K562 (cell line): ENCODE data around the gene OPCML. TPM values are rescaled to one million over a fixed set of nuclear protein-coding genes. Genes with fewer than 3 reads are reported as not detected.

Source experiments
- ATAC-seq: fragments of 200-7000 bp; cut with Tn5 transposase; 3 replicates; pipeline ENCODE4 v1.9.1; 2020; ENCODE audit warnings: moderate library complexity
- BruUV-seq: library from RNA; stranded (reverse); fragments of 400-500 nt; replicated peaks from 2 replicates; lab custom pipeline; 2021; lab: Mats Ljungman, UMichigan
- CTCF ChIA-PET: fragments of 300-600 bp; formaldehyde crosslinking; extraction: SDS; loops from one replicate; lab custom pipeline; 2021; ENCODE audit warnings: low intra/inter-chr PET ratio; lab: Yijun Ruan, JAX
- POLR2A ChIA-PET: fragments of 300-600, 350-650 bp; sonication (Branson Sonifier 250); formaldehyde crosslinking; extraction: SDS; loops from one replicate; lab custom pipeline; 2021; ENCODE audit warnings: antibody characterized with exemption, inconsistent platforms; lab: Yijun Ruan, JAX
- DNase-seq, 4 experiments: peaks; one replicate each; pipeline versions ENCODE4 v3.0.0 to v3.0.0-alpha.2; 2011 to 2018; ENCODE audit warnings: low spot score in 3 of 4, mixed read lengths in 3 of 4; ENCODE audit errors: extremely low read depth in 1 of 4
- FAIRE-seq: peaks from 2 replicates; lab custom pipeline; 2011; peaks lifted over from hg19 to GRCh38; lab: Jason Lieb, UNC
- H2AFZ ChIP-seq: 2 replicates; pipeline ENCODE4 v1.6.0; 2011; ENCODE audit warnings: low read depth, low read length, control low read depth, inconsistent platforms
- H3K27ac ChIP-seq: fragments of 200-600 bp; 3 replicates; pipeline ENCODE4 v1.8.0; 2011; ENCODE audit warnings: low read depth, mild to moderate bottlenecking, control low read depth, inconsistent platforms, low read length, moderate library complexity, mixed read lengths; ENCODE audit errors: extremely low read depth
- H3K27me3 ChIP-seq, 2 experiments: fragments of 300-600 bp in 1 of 2; 2 replicates in 1 of 2; 3 replicates in 1 of 2; pipeline versions ENCODE4 v1.6.0 to v1.8.0; 2011; ENCODE audit warnings: inconsistent platforms in 2 of 2, low read length in 2 of 2, mild to moderate bottlenecking in 1 of 2, mixed read lengths in 1 of 2, moderate library complexity in 1 of 2; ENCODE audit not compliant: control insufficient read depth in 2 of 2, insufficient read depth in 2 of 2
- H3K36me3 ChIP-seq: fragments of 300-600 bp; 3 replicates; pipeline ENCODE4 v1.8.0; 2011; ENCODE audit warnings: mild to moderate bottlenecking, low read length, inconsistent platforms; ENCODE audit not compliant: control insufficient read depth, insufficient read depth
- H3K4me1 ChIP-seq, 2 experiments: fragments of 200-600 bp in 1 of 2; replicated peaks in 1 of 2; 2 replicates in 1 of 2; 3 replicates in 1 of 2; pipeline versions ENCODE4 v1.5.1 to v1.8.0; 2011; ENCODE audit warnings: inconsistent platforms in 2 of 2, low read length in 2 of 2, mild to moderate bottlenecking in 1 of 2, mixed read lengths in 1 of 2, moderate library complexity in 1 of 2; ENCODE audit not compliant: control insufficient read depth in 2 of 2, insufficient read depth in 2 of 2
- H3K4me2 ChIP-seq: 2 replicates; pipeline ENCODE4 v1.6.1; 2011; ENCODE audit warnings: low read length, control low read depth, inconsistent platforms, mixed read lengths; ENCODE audit not compliant: insufficient read depth
- H3K4me3 ChIP-seq: fragments of 200-600 bp; sonication (generic), shearing (Covaris generic); 2 replicates; pipeline ENCODE4 v1.5.1; 2016; ENCODE audit warnings: control low read depth, inconsistent platforms
- H3K79me2 ChIP-seq: fragments of 200-600 bp; 3 replicates; pipeline ENCODE4 v1.8.0; 2011; ENCODE audit warnings: low read length, inconsistent platforms; ENCODE audit not compliant: control insufficient read depth, insufficient read depth
- H3K9ac ChIP-seq, 2 experiments: 2 replicates each; pipeline versions ENCODE4 v1.6.0 to v1.6.1; 2011; ENCODE audit warnings: low read depth in 2 of 2, low read length in 2 of 2, control low read depth in 1 of 2, inconsistent platforms in 1 of 2, mild to moderate bottlenecking in 1 of 2, mixed read lengths in 1 of 2; ENCODE audit not compliant: insufficient read depth in 1 of 2
- H3K9me1 ChIP-seq: one replicate; pipeline ENCODE4 v1.6.0; 2011; ENCODE audit warnings: inconsistent platforms, mild to moderate bottlenecking, low read length, moderate library complexity; ENCODE audit not compliant: control insufficient read depth, insufficient read depth
- H3K9me3 ChIP-seq: replicated peaks from 2 replicates; pipeline ENCODE4 v1.5.1; 2011; ENCODE audit warnings: low read depth, low read length, inconsistent platforms; ENCODE audit not compliant: control insufficient read depth, insufficient read depth
- H4K20me1 ChIP-seq: replicated peaks from 2 replicates; pipeline ENCODE4 v1.6.1; 2011; ENCODE audit warnings: low read length, inconsistent platforms, mixed read lengths; ENCODE audit not compliant: control insufficient read depth, insufficient read depth
- E2F3 ChIP-seq: fragments of 250-450 bp; sonication (Bioruptor Pico); IDR thresholded peaks from 2 replicates; pipeline ENCODE4 v1.4.0; 2020; ENCODE audit warnings: mild to moderate bottlenecking
- FIP1L1 ChIP-seq: fragments of 200-400 bp; formaldehyde crosslinking; IDR thresholded peaks from 2 replicates; pipeline ENCODE4 v1.6.1; 2018; ENCODE audit warnings: mild to moderate bottlenecking, low read depth, low read length; ENCODE audit not compliant: poor library complexity, severe bottlenecking
- MEF2A ChIP-seq: IDR thresholded peaks from 2 replicates; pipeline ENCODE4 v1.6.1; 2011; ENCODE audit warnings: low read depth, mild to moderate bottlenecking, low read length, moderate library complexity; ENCODE audit not compliant: control insufficient read depth
- MYNN ChIP-seq, 2 experiments: sonication (generic); formaldehyde crosslinking in 1 of 2; IDR thresholded peaks; 2 replicates each; pipeline versions ENCODE4 v1.5.0 to v1.6.1; 2016 to 2020; ENCODE audit warnings: antibody characterized with exemption in 1 of 2, missing genetic modification reagents in 1 of 2
- NR2F6 ChIP-seq: fragments of 450-650 bp; formaldehyde crosslinking; IDR thresholded peaks from 2 replicates; pipeline ENCODE4 v1.4.0; 2020; ENCODE audit warnings: mild to moderate bottlenecking
- NR4A1 ChIP-seq, 2 experiments: fragments of 250-450 bp in 1 of 2; fragments of 450-650 bp in 1 of 2; sonication (Bioruptor Pico) in 1 of 2; IDR thresholded peaks; 2 replicates each; pipeline versions ENCODE4 v1.4.0 to v1.6.1; 2016 to 2020; ENCODE audit warnings: mild to moderate bottlenecking in 2 of 2, missing compliant biosample characterization in 1 of 2, missing genetic modification characterization in 1 of 2, moderate library complexity in 1 of 2
- POU5F1 ChIP-seq: fragments of 150-350 bp; IDR thresholded peaks from 2 replicates; pipeline ENCODE4 v1.6.1; 2014; ENCODE audit warnings: borderline replicate concordance, low read length, low read depth, mild to moderate bottlenecking; ENCODE audit not compliant: partially characterized antibody
- PTRF ChIP-seq: fragments of 450-650 bp; IDR thresholded peaks from 2 replicates; pipeline ENCODE4 v1.6.1; 2016; ENCODE audit warnings: mild to moderate bottlenecking, missing genetic modification characterization, missing compliant biosample characterization
- SMC3 ChIP-seq: conservative IDR thresholded peaks from 2 replicates; pipeline ENCODE4 v1.6.1; 2011; ENCODE audit warnings: low read depth, low read length, improper control_type of control experiment; ENCODE audit not compliant: insufficient read depth
- ZNF79 ChIP-seq: fragments of 250-450 bp; sonication (Bioruptor Pico); IDR thresholded peaks from 2 replicates; pipeline ENCODE4 v1.4.0; 2020; ENCODE audit warnings: low read depth, mild to moderate bottlenecking, moderate library complexity
- ZZZ3 ChIP-seq: fragments of 450-650 bp; IDR thresholded peaks from 2 replicates; pipeline ENCODE4 v1.6.1; 2016; ENCODE audit warnings: antibody characterized with exemption, mild to moderate bottlenecking, moderate library complexity
- WGBS: fragments of 100-300 bp; shearing (Covaris generic); methylation state at CpG from one replicate; pipeline ENCODE4 v1.1.6; 2016; ENCODE audit warnings: low coverage, mixed read lengths; ENCODE audit not compliant: insufficient coverage; ENCODE audit errors: missing lambda C conversion rate; 5-methylcytosine and 5-hydroxymethylcytosine counted together
- in situ Hi-C: fragments of 300-500 bp; cut with MboI; formaldehyde crosslinking; loops from 4 replicates; pipeline ENCODE4 v1.15.0; 2018; ENCODE audit warnings: inconsistent platforms, mixed read lengths
- intact Hi-C: fragments of 100-400 bp; cut with micrococcal nuclease; formaldehyde crosslinking; loops from 2 replicates; pipeline ENCODE4 v1.14.2; 2022
- polyA plus RNA-seq, 8 experiments: library from polyadenylated mRNA; depleted of rRNA in 4 of 8; stranded (reverse) in 5 of 8; unstranded in 3 of 8; fragments of >200 nt; fragmentation: Nextera tagmentation in 2 of 8; fragmentation: Illumina TruSeq in 1 of 8; extraction: Ambion mirVana in 2 of 8; extraction: Trizol in 1 of 8; gene quantifications; 2 replicates each; pipeline versions ENCODE4 v1.2.1 to v1.2.3, GENCODE V29; 2011 to 2014; ENCODE audit warnings: inconsistent platforms in 1 of 8, missing spikeins in 1 of 8
- total RNA-seq, 7 experiments: library from RNA; depleted of rRNA in 6 of 7; stranded (reverse); fragments of >200 nt in 6 of 7; fragmentation: Illumina TruSeq in 2 of 7; extraction: Trizol in 2 of 7; gene quantifications; 2 replicates each; pipeline versions ENCODE4 v1.2.1 to v1.2.3, GENCODE V29; 2011 to 2021; ENCODE audit warnings: low replicate concordance in 1 of 7
- TF ChIP-seq, protein P1 (sequence below): fragments of 250-450 bp; sonication (Bioruptor Pico); IDR thresholded peaks from 2 replicates; pipeline ENCODE4 v1.5.0; 2022; ENCODE audit warnings: mild to moderate bottlenecking
- TF ChIP-seq, protein P2 (sequence below): IDR thresholded peaks from 3 replicates; pipeline ENCODE4 v1.6.1; 2011; ENCODE audit warnings: borderline replicate concordance, mild to moderate bottlenecking, moderate library complexity; ENCODE audit not compliant: insufficient read length; ENCODE audit errors: extremely low read depth

Gene OPCML
- total and polyA plus RNA-seq, 9 of the 15 experiments (the other 6 are each of a cell fraction or from before 2014, with no cell fraction given), result not detected

DNA sequence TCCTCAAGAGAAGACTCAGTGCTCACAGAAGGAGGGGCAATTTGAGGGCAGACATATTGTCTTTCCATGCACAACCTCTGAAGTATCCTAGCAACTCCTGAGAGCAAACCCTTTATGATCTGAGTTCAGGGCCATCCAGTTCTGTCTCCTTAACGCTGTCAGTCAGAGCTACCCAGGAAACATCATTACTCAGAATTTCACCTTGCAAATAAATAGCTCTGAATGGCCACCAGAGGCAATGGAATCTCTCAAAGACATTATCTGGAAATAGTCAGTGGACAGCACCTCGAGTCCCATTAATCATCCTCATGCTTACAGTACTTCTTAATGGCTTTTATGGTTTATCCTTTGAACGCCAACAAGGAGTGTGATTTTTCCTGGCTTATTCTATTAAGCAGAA lies 656.1 kb downstream of the OPCML start:
- Histone ChIP-seq H3K36me3 (no peaks in the 10 kb centered on the region), H3K4me3 (no peak overlapping the region), H3K9me1 (no peaks in the 10 kb centered on the region), H3K27me3 (no peaks in the 10 kb centered on the region), H3K79me2 (no peaks in the 10 kb centered on the region), H4K20me1 (no peaks in the 10 kb centered on the region)
- DNase-seq (no peak), ATAC-seq (no peak)
- TF ChIP-seq ZNF79 (CRISPR knock-in tag), result no peak
- TF ChIP-seq FIP1L1, result no peak
- no peak for TF ChIP-seq ZZZ3
- TF ChIP-seq NR2F6 (CRISPR knock-in tag), result no peak
- no peak for TF ChIP-seq PTRF (tag)
- TF ChIP-seq MEF2A, result no peak
- no peak for TF ChIP-seq MYNN (IDR thresholded peaks at IDR 0.05)
- no peak for TF ChIP-seq MYNN (CRISPR knock-in tag; IDR thresholded peaks at IDR 0.05)
- TF ChIP-seq POU5F1, result no peak
- TF ChIP-seq SMC3, result no peak
- no peak for TF ChIP-seq E2F3
- TF ChIP-seq, protein P1, sequence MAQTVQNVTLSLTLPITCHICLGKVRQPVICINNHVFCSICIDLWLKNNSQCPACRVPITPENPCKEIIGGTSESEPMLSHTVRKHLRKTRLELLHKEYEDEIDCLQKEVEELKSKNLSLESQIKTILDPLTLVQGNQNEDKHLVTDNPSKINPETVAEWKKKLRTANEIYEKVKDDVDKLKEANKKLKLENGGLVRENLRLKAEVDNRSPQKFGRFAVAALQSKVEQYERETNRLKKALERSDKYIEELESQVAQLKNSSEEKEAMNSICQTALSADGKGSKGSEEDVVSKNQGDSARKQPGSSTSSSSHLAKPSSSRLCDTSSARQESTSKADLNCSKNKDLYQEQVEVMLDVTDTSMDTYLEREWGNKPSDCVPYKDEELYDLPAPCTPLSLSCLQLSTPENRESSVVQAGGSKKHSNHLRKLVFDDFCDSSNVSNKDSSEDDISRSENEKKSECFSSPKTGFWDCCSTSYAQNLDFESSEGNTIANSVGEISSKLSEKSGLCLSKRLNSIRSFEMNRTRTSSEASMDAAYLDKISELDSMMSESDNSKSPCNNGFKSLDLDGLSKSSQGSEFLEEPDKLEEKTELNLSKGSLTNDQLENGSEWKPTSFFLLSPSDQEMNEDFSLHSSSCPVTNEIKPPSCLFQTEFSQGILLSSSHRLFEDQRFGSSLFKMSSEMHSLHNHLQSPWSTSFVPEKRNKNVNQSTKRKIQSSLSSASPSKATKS, result no peak
- TF ChIP-seq NR4A1 (CRISPR knock-in tag; IDR thresholded peaks at IDR 0.05), result no peak
- TF ChIP-seq NR4A1 (tag; IDR thresholded peaks at IDR 0.05), result no peak
- TF ChIP-seq, protein P2, sequence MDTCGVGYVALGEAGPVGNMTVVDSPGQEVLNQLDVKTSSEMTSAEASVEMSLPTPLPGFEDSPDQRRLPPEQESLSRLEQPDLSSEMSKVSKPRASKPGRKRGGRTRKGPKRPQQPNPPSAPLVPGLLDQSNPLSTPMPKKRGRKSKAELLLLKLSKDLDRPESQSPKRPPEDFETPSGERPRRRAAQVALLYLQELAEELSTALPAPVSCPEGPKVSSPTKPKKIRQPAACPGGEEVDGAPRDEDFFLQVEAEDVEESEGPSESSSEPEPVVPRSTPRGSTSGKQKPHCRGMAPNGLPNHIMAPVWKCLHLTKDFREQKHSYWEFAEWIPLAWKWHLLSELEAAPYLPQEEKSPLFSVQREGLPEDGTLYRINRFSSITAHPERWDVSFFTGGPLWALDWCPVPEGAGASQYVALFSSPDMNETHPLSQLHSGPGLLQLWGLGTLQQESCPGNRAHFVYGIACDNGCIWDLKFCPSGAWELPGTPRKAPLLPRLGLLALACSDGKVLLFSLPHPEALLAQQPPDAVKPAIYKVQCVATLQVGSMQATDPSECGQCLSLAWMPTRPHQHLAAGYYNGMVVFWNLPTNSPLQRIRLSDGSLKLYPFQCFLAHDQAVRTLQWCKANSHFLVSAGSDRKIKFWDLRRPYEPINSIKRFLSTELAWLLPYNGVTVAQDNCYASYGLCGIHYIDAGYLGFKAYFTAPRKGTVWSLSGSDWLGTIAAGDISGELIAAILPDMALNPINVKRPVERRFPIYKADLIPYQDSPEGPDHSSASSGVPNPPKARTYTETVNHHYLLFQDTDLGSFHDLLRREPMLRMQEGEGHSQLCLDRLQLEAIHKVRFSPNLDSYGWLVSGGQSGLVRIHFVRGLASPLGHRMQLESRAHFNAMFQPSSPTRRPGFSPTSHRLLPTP, result no peak
- TF ChIP-seq, all 486 proteins: peak for 0
- ChIA-PET POLR2A (no interaction called here), CTCF (no interaction called here)
- FAIRE-seq, result no peak
- 0% methylated on average over 3 of the region's 3 CpGs for WGBS
- Histone ChIP-seq H2AFZ (no peak overlapping the region), H3K27ac (no peak overlapping the region), H3K4me2 (no peak overlapping the region), H3K4me1 (no peaks in the 10 kb centered on the region), H3K9ac (no peak overlapping the region), H3K9me3 (no peaks in the 10 kb centered on the region; the same call in 1 of the 2 replicates)
- in situ Hi-C loops, result no loop called here
- BruUV-seq, result no TSS peak
- intact Hi-C loops, result no loop called here
